Measurements from ENCODE around the gene KIF21B.

DNA sequence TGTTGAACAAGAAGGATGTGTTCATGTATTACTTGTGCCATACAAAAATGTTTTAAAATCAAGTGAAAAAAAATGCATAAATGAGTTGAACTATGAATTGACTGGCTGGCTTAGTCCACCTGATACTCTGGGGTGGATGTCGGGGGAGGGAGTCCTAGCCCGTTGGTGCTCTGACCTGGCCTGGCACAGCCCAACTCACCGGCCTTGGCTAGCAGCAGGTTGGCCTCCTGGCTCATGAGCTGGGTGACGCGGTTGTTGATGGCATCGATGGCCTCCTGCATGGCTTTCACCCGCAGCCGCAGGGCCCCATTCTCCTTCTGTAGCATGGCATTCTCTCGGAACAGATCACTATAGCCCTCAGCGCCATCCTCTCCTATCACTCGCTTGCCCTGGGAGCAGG is 21.6 kb downstream of the KIF21B start:
- TF ChIP-seq, protein P1, sequence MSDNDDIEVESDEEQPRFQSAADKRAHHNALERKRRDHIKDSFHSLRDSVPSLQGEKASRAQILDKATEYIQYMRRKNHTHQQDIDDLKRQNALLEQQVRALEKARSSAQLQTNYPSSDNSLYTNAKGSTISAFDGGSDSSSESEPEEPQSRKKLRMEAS (IDR thresholded peaks at IDR 0.05; ENCODE audit: low read depth, low read length): no peak
- TF ChIP-seq, protein P2, sequence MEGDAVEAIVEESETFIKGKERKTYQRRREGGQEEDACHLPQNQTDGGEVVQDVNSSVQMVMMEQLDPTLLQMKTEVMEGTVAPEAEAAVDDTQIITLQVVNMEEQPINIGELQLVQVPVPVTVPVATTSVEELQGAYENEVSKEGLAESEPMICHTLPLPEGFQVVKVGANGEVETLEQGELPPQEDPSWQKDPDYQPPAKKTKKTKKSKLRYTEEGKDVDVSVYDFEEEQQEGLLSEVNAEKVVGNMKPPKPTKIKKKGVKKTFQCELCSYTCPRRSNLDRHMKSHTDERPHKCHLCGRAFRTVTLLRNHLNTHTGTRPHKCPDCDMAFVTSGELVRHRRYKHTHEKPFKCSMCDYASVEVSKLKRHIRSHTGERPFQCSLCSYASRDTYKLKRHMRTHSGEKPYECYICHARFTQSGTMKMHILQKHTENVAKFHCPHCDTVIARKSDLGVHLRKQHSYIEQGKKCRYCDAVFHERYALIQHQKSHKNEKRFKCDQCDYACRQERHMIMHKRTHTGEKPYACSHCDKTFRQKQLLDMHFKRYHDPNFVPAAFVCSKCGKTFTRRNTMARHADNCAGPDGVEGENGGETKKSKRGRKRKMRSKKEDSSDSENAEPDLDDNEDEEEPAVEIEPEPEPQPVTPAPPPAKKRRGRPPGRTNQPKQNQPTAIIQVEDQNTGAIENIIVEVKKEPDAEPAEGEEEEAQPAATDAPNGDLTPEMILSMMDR (IDR thresholded peaks at IDR 0.05; ENCODE audit: low read depth, low read length): no peak
